ENCODE measurements around the gene KRTAP10-3.

Gene KRTAP10-3

DNA sequence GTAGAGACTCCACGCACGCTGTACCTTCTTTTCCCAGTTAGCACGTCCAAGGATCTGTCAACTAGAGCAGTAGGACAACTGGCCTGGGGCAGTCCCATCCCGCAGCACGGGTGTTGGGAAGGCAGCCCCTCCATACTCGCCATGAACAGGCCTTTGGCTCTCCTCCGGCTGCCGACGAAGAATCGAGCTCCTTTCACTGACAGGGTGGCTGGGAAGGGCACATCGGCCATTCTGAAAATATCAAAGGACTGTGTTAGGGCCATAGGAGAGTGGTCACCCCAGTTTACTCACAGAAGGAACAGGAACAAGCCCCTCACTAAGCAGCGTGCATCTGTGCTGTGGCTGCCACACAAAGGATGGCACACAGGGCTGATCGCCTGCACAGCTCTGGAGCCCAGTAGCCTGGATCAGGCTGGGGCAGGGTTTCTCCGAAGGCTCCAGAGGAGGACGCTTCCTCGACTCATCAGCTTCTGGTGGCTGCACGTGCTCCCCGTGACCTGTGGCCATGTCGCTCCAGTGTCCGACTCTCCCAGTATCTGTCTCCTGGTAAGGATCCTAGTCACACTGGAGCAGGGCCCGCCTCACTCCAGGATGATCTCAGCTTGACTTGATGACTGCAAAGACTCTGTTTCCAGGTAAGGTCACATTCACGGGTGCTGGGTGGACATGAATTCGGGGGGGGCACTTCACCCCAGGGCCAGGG lies 27.5 kb downstream of the KRTAP10-3 start:
- DNase-seq (ENCODE audit: extremely low read depth in 1 of 2, low read depth in 1 of 2): no peak

DNA sequence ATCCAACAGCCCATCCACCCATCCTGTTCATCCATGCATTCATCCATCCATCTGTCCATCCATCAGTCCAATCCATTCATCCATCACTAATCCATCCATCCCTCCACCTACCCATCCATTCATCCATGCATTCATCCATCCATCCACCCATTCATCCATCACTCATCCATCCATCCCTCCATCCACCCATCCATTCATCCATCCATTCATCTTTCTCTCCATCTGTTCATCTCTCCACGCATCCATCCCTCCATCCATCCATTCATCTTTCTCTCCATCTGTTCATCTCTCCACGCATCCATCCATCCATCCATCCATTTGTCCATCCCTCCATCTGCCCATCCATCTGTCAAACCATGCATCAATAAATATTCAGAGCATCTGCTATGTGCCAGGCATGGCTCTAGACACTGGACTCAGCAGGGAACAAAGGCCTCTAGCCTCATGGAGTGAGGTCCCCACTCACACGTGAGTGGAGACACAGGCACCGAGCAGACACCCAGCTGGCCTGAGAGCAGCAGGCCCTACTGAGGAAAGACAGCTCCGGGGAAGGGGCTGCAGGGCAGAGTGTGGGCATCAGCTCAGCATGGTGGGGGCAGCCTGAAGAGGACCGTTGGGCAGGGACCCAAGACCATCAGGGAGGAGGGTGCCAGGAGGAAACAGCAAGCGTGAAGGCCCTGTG lies 28.2 kb downstream of the KRTAP10-3 start:
- no peak for DNase-seq (ENCODE audit: extremely low read depth in 1 of 2, low read depth in 1 of 2)

DNA sequence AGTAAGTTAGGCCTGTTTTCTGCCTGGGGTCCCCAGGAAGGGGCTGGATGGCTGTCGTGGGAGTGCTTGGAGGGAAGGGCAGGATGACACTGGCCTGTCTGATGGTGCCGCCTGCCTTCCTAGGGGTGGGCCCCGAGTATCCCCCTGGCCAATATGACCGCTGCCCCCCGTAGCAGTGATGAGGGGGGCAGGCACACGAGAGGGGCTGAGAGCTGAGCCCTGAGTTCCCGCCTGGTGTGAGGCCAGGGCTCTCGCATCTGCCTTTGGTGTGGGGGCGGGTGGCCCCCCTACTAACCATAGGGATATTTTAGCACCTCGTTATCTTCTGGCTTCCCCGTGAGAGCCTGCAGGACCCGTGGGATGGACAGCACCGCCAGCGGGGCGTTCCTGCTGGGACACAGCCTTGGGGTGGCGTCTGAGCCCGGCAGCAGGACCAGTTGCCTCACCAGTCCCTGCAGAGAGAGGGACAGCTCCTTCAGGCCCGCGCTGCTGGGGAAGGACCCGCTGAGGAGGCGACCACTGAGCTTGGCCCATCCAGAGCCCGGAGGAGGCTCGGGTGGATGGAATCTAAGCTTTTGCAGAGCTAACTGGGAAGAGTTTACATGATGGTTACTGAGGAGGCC lies 29.0 kb downstream of the KRTAP10-3 start:
- no peak for DNase-seq (ENCODE audit: extremely low read depth in 1 of 2, low read depth in 1 of 2)

DNA sequence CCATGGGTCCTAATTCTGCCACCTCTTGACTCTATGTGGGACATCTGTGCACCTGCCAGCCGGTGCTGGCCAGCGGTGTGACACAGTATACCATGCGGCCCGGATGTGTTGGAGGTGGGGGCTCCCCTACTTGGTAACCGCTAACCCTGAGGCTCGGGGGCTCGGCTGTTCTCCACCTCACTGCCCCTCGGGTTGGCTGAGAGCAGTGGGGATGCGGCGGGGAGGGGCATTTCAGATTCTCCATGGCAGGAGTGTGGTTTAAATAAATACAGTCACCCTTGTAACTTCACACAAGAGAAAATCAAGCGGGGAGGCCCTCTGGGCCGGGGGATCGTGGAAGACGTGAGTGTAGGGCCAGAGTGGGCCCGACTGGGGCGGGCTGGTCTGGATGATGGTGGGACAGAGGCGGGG lies 29.6 kb downstream of the KRTAP10-3 start:
- DNase-seq (ENCODE audit: extremely low read depth in 1 of 2, low read depth in 1 of 2): no peak

DNA sequence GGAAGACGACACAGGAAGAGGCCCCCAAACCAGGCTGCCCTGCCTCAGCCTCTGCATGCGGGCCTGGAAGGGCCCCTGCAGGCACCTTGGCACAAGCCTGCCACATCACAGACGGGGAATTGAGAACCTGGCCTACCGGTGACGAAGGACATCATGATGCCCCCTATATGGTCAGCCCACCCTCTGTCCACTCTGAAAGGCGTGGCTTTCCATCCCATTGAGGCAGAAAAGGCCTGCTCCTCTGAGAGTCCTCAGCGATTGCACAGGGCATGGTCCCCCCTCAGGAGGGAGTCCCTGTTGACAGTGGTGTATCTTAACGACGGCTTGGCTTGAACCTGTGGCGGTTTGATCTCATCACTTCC lies 30.0 kb downstream of the KRTAP10-3 start:
- DNase-seq (ENCODE audit: extremely low read depth in 1 of 2, low read depth in 1 of 2): no peak

DNA sequence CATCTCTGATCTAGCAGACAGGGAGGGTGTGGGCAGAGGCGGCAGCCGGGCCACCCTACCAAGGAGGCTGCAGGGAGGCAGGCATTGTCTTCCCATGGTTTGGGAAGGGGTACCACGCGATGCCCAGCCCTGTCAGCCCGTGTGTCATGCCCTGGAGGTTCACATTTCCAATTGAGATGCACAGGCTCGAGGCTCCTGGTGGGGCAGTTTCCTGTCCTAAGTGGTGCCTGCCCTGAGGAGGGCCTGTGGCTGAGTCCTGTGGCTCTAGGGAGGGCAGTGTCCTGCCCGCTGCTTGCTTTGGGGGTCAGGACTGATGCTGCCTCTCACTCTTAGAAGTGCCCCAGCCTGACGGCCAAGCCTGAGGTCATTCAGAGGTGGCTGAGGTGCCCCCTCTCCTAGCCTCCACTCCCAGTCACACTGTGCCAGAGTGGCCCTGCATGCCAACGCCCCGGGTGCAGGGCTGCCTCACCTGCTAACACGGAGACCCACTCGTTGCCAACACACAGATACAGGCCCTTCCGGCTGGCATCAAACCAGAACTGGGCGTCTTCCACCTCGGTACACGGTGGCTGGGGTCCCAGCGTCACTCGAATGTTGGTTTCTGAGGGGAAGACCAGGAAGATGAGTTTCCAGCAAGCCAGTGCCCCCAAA lies 30.5 kb downstream of the KRTAP10-3 start:
- DNase-seq (ENCODE audit: extremely low read depth in 1 of 2, low read depth in 1 of 2): no peak

DNA sequence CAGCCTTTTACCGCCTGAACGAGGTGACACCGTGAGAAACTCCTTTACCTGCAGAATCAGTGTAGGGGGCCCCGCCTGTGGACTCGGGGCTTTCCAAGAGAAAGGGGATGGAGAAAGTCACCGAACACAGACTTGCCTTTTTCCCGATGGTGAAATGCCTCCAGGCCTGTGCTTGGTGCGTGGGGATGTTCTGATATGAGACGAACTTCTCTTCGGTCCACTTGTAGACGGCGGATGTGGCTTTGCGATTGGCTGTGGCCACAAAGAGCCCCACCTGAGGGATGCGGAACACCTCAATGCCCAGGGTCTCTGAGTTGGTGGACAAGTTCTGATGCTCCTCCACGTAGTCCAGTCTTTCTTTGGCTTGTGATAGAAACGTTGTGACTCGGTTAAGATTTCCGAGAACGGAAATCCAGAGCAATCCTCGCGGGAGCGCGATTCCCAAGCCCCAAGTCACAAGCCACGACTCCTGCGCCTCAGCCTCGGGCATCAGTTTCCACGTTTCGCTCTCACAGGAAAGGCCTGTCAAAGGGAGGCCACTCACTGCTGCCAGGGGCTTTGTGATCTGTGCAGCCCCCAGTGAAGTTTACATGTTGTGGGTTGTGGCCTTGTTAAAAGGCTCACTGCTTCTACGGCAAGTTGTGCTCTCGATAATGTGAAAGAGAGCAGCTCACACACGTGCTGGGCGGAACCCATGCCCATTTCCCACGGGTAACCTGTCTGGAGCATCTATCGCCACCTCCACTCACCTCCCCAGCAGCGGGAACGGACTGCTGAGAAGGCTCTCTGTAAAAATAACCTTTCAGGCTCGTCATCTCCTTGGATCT lies 31.2 kb downstream of the KRTAP10-3 start:
- DNase-seq (ENCODE audit: extremely low read depth in 1 of 2, low read depth in 1 of 2): no peak

DNA sequence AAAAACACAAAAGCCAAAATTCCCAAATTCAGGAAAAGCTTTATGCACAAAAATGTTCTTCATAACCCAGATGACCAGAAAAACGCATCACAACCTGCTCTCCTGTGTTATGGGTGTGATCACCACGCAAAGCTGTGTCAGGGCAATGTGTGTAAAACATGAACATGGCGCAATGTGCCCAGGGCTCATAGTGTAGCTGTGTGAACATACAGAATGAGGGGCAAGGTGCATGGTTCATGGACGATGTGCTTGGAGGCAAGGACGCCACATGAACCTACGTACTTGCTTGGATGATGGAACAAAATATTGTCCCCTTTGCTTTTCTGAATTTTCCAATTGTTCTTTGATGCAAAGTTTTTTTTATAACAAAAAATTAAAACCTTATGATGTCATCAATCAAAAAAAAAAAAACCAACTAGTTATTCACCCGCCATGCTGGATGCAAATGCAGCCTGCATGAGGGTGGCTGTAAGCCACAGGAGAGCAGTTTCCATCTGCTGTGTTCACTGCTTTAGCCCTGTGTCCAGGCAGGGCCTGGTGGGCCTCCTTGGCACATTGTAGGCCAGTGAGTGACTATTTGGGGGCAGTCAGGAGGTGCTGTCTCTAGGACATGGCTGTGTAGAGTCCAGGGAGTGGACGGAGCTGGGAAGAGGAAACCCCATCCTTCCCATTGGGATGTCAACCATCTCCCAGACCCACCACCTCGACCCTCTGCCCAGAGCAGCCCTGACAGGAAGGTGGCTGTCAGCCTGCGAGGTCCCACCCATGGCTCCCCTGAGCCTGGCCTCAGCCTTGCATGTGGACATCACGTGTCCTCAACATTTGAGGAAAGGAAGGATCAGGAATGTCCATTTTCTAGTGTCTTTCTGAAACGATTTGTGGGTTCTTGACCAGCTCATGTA lies 32.2 kb downstream of the KRTAP10-3 start:
- no peak for DNase-seq (ENCODE audit: extremely low read depth in 1 of 2, low read depth in 1 of 2)

DNA sequence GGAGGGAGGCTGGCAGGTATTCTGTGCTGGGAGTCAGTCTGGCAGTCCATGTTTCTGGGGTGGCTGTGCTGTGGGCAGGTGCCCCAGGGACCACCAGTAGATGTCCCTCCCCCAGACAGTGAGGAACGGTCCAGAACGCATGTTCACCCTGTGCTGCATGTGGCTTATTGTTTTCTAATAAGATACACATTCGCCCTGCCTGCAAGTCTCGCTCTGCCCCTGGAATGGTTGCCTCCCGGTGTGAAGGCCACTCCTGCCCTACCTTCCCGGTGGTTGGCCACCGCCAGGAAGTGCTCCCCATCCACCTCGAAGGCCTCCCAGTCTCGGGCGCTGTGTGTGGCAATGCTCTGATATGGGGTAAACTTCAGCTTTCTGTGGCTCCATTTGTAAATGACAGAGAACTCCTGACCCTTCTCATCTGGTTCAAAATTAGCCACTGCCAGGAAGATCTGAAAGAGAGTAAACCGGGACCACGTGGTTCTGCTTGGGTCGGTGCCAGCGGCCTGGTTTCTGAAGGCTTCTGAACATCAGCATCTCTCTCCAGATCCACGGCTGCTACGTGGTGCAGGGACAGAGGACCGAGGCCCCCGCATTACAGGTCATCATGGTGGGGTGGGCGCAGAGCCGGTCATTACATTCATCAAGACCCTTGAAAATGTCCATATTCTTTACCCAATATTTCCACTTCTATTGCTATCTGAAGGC lies 33.1 kb downstream of the KRTAP10-3 start:
- DNase-seq (ENCODE audit: extremely low read depth in 1 of 2, low read depth in 1 of 2): no peak

DNA sequence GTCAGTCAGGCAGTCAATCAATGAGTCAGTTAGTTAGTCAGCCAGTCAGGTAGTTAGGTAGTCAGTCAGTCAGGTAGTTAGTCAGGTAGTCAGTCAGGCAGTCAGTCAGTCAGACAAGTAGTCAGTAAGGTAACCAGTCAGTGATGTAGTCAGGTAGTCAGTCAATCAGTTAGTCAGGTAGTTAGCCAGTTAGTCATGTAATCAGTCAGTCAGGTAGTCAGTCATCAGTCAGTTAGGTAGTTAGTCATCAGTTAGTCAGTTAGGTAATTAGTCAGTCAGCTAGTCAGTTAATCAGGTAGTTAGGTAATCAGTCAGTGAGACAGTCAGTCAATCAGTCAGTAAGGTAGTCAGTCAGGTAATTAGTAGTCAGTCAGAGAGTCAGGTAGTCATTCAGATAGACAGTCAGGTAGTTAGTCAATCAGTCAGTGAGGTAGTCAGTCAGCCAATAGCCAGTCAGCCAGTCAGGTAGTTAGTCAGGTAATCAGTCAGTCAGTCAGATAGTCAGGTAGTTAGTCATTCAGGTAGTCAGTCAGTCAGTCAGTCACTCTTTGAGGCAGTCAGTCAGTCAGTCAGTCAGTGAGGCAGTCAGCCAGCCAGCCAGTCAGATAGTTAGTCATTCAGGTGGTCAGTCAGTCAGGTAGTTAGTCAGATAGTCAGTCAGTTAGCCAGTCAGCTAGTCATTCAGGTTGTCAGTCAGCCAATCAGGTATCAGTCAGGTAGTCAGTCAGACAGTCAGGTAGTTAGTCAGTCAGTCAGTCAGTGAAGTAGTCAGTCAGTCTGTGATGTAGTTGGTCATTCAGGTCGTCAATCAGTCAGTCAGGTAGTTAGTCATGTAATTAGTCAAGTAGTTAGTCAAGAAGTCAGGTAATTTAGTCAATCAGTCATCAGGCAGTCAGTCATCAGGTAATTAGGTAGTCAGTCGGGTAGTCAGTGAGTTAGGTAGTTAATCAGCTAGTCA lies 33.9 kb downstream of the KRTAP10-3 start:
- no peak for DNase-seq (ENCODE audit: extremely low read depth in 1 of 2, low read depth in 1 of 2)

DNA sequence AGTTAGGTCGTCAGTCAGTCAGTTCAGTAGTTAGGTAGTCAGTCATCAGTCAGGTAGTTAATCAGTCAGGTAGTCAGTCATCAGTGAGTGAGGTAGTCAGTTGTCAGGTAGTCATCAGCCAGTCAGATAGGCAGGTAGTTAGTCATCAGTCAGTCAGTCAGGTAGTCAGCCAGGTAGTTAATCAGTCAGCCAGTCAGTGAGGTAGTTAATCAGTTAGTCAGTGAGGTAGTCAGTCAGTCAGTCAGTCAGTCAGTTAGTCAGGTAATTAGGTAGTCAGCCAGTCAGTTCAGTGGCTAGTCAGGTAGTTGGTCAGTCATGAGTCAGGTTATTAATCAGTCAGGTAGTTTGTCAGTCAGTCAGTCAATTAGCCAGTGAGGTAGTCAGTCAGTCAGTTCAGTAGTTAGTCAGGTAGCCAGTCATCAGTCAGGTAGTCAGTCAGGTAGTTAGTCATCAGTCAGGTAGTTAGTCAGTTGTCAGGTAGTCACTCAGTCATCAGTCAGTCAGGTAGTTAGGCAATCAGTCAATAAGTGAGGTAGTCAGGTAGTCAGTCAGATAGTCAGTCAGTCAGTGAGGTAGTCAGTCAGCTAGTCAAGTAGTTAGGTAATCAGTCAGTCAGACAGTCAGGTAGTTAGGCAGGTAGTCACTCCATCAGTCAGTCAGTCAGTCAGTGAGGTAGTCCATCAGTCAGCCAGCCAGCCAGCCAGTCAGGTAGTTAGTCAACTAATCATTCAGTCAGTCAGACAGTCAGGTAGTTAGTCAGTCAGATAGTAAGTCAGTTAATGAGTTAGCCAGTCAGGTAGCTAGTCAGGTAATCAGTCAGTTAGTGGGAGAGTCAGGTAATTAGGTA lies 34.8 kb downstream of the KRTAP10-3 start:
- no peak for DNase-seq (ENCODE audit: extremely low read depth in 1 of 2, low read depth in 1 of 2)

DNA sequence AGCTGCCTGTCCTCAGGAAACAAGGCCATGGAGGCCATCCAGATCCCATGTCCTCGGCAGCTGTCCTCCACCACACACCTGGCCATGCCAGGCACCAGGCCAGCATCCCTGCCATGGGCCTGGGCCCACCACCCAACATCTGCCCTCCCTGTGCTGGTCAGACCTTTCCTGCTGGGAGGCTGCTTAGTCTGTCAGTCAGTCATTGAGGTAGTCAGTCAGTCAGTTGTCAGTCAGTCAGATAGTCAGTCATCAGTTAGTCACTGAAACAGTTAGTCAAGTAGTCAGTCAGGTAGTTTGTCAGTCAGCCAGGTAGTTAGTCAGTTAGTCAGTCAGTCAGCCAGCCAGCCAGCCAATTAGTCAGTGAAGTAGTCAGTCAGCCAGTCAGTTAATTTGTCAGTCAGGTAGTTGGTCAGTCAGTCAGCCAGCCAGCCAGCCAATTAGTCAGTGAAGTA lies 35.8 kb downstream of the KRTAP10-3 start:
- no peak for DNase-seq (ENCODE audit: extremely low read depth in 1 of 2, low read depth in 1 of 2)

DNA sequence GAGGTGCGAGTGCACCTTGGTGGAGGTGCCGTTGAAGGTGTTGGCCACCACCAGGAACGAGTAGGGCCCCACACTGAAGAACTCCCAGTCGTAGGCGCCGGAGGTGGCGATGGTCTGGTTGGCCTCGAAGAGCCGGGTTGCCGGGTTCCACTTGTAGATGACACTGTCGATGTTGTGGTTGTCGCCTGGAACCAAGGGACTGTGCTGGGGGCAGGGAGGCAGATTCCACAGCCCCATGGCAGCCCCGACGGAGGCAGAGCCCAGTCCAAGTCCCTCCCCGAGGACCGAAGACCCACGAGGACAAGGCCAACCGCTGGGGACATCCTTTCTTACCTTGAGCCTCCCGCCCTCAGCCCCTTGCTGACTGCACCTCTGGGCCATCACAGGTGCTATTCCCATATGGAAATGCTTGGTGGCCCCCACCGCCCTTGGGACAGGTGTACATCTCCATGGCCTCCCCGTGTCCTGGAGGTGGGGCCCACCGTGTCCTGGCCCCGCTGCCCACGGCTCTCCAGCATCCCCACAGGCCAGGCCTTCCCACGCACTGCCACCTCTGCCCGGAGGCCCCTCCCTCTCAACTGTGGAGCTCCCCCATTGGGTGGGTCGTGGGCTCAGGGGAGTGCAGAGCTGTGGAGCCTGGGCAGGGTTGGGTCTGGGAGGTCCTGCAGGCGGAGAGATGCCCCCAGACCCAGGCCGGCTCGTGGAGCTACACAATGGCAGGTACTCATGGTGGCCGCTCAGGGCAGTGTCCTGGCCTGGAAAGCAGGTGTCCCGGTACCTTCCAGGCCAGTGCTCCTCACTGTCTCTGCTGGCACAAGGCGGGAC lies 36.5 kb downstream of the KRTAP10-3 start:
- no peak for DNase-seq (ENCODE audit: extremely low read depth in 1 of 2, low read depth in 1 of 2)

DNA sequence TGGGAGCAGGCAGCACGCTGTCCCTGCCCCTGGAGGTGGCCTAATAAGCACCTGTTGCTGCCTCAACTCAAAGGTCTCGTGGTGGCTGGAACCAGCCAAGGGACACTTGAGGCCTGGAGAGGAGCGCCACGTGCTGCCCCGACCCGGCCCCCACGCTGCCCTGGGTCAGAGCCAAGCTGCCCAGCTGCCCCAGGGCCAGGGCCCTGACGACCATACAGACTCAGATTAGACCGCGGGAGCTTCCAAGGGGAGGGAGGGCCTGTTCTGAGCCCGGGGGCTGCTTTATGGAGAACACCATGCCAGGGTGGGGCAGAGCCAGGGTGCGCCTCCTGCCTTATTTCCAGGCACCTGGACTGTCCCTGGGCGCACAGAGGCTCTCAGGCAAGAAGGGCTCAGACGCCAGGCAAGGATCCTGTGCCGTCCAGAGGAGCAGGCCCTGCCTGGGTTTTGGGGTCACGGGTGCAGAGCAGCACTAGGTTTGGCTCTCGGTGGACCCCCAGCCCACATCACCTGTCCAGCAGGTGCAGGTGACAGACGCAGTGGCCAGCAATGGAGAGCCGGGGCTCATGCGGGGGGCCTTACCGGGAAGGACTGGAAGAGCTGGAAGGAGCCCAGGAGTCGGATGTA lies 37.2 kb downstream of the KRTAP10-3 start:
- no peak for DNase-seq (ENCODE audit: extremely low read depth in 1 of 2, low read depth in 1 of 2)

DNA sequence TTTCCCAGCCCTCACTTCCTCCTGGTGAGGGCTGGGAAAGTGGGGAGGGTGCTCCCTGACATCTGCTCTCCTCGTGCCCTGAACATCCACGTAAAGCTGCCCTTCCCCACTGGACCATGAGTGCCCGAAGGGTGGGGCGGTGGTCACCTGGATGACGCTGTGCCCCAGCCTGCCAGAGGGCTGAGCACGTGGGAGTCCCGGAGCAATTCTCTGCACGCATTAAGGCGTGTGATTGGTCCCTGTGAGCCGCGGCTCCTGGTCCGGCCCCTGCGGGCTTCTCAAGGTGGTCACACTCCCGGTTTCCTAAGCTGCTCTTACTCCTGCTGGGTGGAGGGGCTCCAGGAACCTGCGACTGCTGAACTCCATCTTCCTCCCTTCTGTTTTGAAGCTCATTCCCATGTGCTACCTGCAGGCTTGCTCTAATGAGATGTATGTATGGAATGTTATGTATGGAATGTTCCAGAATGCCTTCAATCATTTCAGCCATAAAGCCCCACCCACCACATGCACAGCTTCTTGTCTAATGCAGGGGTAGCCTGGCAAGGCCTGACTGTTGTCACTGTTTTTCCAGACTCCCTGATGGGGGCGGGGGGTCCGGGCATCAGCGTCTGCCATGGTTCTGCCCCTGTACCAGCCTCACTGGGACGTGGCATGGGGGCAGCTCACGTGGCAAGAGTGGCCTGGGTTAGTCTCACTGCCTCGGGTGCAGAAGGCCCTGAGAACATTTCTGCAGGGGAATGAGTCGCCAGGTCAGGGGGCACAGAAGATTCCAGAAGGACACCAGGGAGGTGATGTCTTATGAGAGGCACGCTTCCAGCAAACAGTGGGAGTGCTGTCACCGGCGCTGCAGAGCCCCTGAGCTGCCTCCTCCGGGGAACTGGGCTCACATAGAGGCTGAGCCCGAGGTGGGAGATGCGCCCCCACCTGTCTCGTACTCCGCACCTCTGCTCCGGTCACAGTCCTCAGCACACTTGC lies 38.0 kb downstream of the KRTAP10-3 start:
- no peak for DNase-seq (ENCODE audit: extremely low read depth in 1 of 2, low read depth in 1 of 2)

All from stimulated activated CD8-positive, alpha-beta memory T cell treated with anti-CD3 and anti-CD28 coated beads, Interleukin-7, amount 100 ng/mL, for 48 hours (primary cell).